BJ (cell line): ENCODE data around the gene PRND. TPM values are rescaled to one million over a fixed set of nuclear protein-coding genes. Genes with fewer than 3 reads are reported as not detected.

Experiments used
- CTCF ChIA-PET: fragments of 350-600 bp; formaldehyde crosslinking; extraction: SDS; loops from one replicate; lab custom pipeline; 2021; ENCODE audit warnings: antibody characterized with exemption, inconsistent platforms; lab: Yijun Ruan, JAX
- POLR2A ChIA-PET: fragments of 300-600 bp; sonication (Branson Sonifier 250); formaldehyde crosslinking; extraction: SDS; loops from one replicate; lab custom pipeline; 2021; ENCODE audit warnings: antibody characterized with exemption; lab: Charles Lee
- DNase-seq: peaks from one replicate; pipeline ENCODE4 v3.0.0-alpha.2; 2011; ENCODE audit warnings: low read depth
- H3K27me3 ChIP-seq: 2 replicates; pipeline ENCODE4 v1.6.0; 2011; ENCODE audit warnings: low read length; ENCODE audit not compliant: control insufficient read depth, insufficient read depth
- H3K36me3 ChIP-seq: 2 replicates; pipeline ENCODE4 v1.5.1; 2011; ENCODE audit warnings: low read length; ENCODE audit not compliant: control insufficient read depth, insufficient read depth
- H3K4me3 ChIP-seq: 2 replicates; pipeline ENCODE4 v1.5.1; 2011; ENCODE audit warnings: low read depth, mild to moderate bottlenecking, control low read depth, low read length
- CTCF ChIP-seq: IDR thresholded peaks from 2 replicates; pipeline ENCODE4 v1.5.1; 2011; ENCODE audit warnings: low read depth, mild to moderate bottlenecking, control low read depth, inconsistent platforms, low read length, moderate library complexity; ENCODE audit not compliant: insufficient read depth
- polyA minus RNA-seq: library from RNA; depleted of rRNA, polyadenylated mRNA; stranded (reverse); fragments of >200 nt; gene quantifications from 2 replicates; pipeline ENCODE4 v1.2.3, GENCODE V29; 2011; rRNA and poly(A)+ RNA removed
- polyA plus RNA-seq: library from polyadenylated mRNA; depleted of rRNA; stranded (reverse); fragments of >200 nt; gene quantifications from 2 replicates; pipeline ENCODE4 v1.2.3, GENCODE V29; 2011; rRNA removed

PRND gene
- polyA plus RNA-seq (not detected in 2 replicates), polyA minus RNA-seq (0.05 TPM in 1 of 2 replicates, not detected in the other)

GRCh38 chr20:4721719-4722118 is at the start of gene PRND:
PRND (plus strand) TSS chr20:4721909; CDS start chr20:4724552, 2,643 bp downstream.
- no peak for TF ChIP-seq CTCF

GRCh38 chr20:4672948-4673347 is 48.8 kb upstream of the PRND start:
- no peaks in the 10 kb centered on the region for H3K27me3 ChIP-seq
- H3K36me3 ChIP-seq: no peaks in the 10 kb centered on the region
- H3K4me3 ChIP-seq: no peak overlapping the region
- CTCF ChIA-PET: no interaction called here
- no peak for TF ChIP-seq CTCF
- POLR2A ChIA-PET: interaction anchor here (0.7 kb wide), 1 partner anchor 16 kb away, joined by 4 read pairs; no protein-coding TSS in a partner anchor
- DNase-seq: no peak

More at GRCh38 chr20:4721719-4722118, at the start of gene PRND:
- ChIA-PET CTCF (interaction anchor here (0.6 to 8.9 kb wide), 4 partner anchors 108 to 193 kb away, joined by 3 to 97 read pairs (median 23); no protein-coding TSS in a partner anchor), POLR2A (no interaction called here)
- no peaks in the 10 kb centered on the region for H3K27me3 ChIP-seq
- H3K4me3 ChIP-seq: no peak within 1 kb of the TSS
- DNase-seq: no peak
- H3K36me3 ChIP-seq: no peaks in the 10 kb centered on the region

GRCh38 chr20:4673371-4674001 is 48.2 kb upstream of the PRND start:
- Histone ChIP-seq H3K27me3 (0 out of 2 replicates have a peak, but pooled peaks cover 1% of the 10 kb centered on the region), H3K4me3 (no peak overlapping the region), H3K36me3 (no peaks in the 10 kb centered on the region)
- ChIA-PET POLR2A (interaction anchor here (0.7 kb wide), 1 partner anchor 16 kb away, joined by 4 read pairs; no protein-coding TSS in a partner anchor), CTCF (interaction anchor here (0.7 to 1.3 kb wide), 2 partner anchors 11 to 435 kb away, joined by 4 read pairs; no protein-coding TSS in a partner anchor)
- DNase-seq: no peak
- TF ChIP-seq CTCF: no peak

GRCh38 chr20:4674672-4675071 is 47.0 kb upstream of the PRND start:
- Histone ChIP-seq H3K36me3 (no peaks in the 10 kb centered on the region), H3K4me3 (no peak overlapping the region), H3K27me3 (0 out of 2 replicates have a peak, but pooled peaks cover 1% of the 10 kb centered on the region)
- no peak for TF ChIP-seq CTCF
- ChIA-PET CTCF (interaction anchor here (0.7 to 1.3 kb wide), 2 partner anchors 10 to 74 kb away, joined by 3 to 4 read pairs; no protein-coding TSS in a partner anchor), POLR2A (no interaction called here)
- no peak for DNase-seq

- Histone ChIP-seq H3K27me3 (0 out of 2 replicates have a peak, but pooled peaks cover 1% of the 10 kb centered on the region), H3K36me3 (no peaks in the 10 kb centered on the region), H3K4me3 (no peak overlapping the region)
- no peak for TF ChIP-seq CTCF
- CTCF ChIA-PET: interaction anchor here (1.1 to 1.5 kb wide), 2 partner anchors 11 to 13 kb away, joined by 3 read pairs; no protein-coding TSS in a partner anchor
- POLR2A ChIA-PET: no interaction called here
- DNase-seq: no peak
These were observed 43.9 kb upstream of the PRND start for GRCh38 chr20:4677846-4678245.
